GM12878 (cell line): ENCODE data around the gene IQCC. TPM values are rescaled to one million over a fixed set of nuclear protein-coding genes. Genes with fewer than 3 reads are reported as not detected.
"Not testable (repeated sequence)": the region's sequence is repeated elsewhere in the genome, so short reads cannot be mapped to it uniquely, and the experiment has no call there.

Source experiments
- ATAC-seq: fragments of 200-7000 bp; cut with Tn5 transposase; 3 replicates; pipeline ENCODE4 v1.9.1; 2020; ENCODE audit warnings: mild to moderate bottlenecking, moderate library complexity
- BruUV-seq: library from RNA; stranded (reverse); fragments of 400-500 nt; replicated peaks from 2 replicates; lab custom pipeline; 2021; lab: Mats Ljungman, UMichigan
- CTCF ChIA-PET: fragments of 300-600 bp; sonication (Branson Sonifier 250); formaldehyde crosslinking; extraction: SDS; loops from one replicate; lab custom pipeline; 2021; ENCODE audit warnings: inconsistent platforms; lab: Yijun Ruan, JAX
- POLR2A ChIA-PET: fragments of 350-600 bp; formaldehyde crosslinking; extraction: SDS; loops from one replicate; lab custom pipeline; 2021; ENCODE audit warnings: inconsistent platforms; lab: Charles Lee
- RAD21 ChIA-PET: fragments of 300-600 bp; sonication (Branson Sonifier 250); formaldehyde crosslinking; loops from one replicate; lab custom pipeline; 2023; ENCODE audit warnings: antibody characterized with exemption; ENCODE audit not compliant: unreplicated experiment; lab: Charles Lee
- SMC1A ChIA-PET: fragments of 300-600 bp; sonication (Branson Sonifier 250); formaldehyde crosslinking; loops from one replicate; lab custom pipeline; 2023; ENCODE audit not compliant: unreplicated experiment, uncharacterized antibody; lab: Charles Lee
- DNase-seq: peaks from one replicate; pipeline ENCODE4 v3.0.0-alpha.2; 2011; ENCODE audit warnings: low read depth, low spot score
- FAIRE-seq: peaks from 3 replicates; lab custom pipeline; 2011; peaks lifted over from hg19 to GRCh38; lab: Jason Lieb, UNC
- H2AFZ ChIP-seq: 2 replicates; pipeline ENCODE4 v1.6.0; 2011; ENCODE audit warnings: low read depth, low read length, control low read depth; ENCODE audit not compliant: control insufficient read depth
- H3K27ac ChIP-seq: 2 replicates; pipeline ENCODE4 v1.5.1; 2011; ENCODE audit warnings: control low read depth; ENCODE audit not compliant: control insufficient read depth, insufficient read depth
- H3K27me3 ChIP-seq, 2 experiments: replicated peaks in 1 of 2; 2 replicates each; pipeline versions ENCODE4 v1.6.0 to v1.6.1; 2011; ENCODE audit warnings: low read length in 1 of 2; ENCODE audit not compliant: control insufficient read depth in 2 of 2, insufficient read depth in 2 of 2
- H3K36me3 ChIP-seq, 2 experiments: 2 replicates each; pipeline ENCODE4 v1.5.1; 2011; ENCODE audit warnings: low read length in 1 of 2; ENCODE audit not compliant: control insufficient read depth in 2 of 2, insufficient read depth in 2 of 2
- H3K4me1 ChIP-seq: 2 replicates; pipeline ENCODE4 v1.6.1; 2011; ENCODE audit warnings: mild to moderate bottlenecking, low read length, moderate library complexity, mixed read lengths; ENCODE audit not compliant: control insufficient read depth, insufficient read depth
- H3K4me2 ChIP-seq: 2 replicates; pipeline ENCODE4 v1.6.0; 2011; ENCODE audit warnings: control low read depth; ENCODE audit not compliant: control insufficient read depth, insufficient read depth
- H3K4me3 ChIP-seq: fragments of 200-600 bp; sonication (generic); 2 replicates; pipeline ENCODE4 v1.5.1; 2016
- H3K79me2 ChIP-seq: 2 replicates; pipeline ENCODE4 v1.6.0; 2011; ENCODE audit warnings: low read length; ENCODE audit not compliant: control insufficient read depth, insufficient read depth
- H3K9ac ChIP-seq: 2 replicates; pipeline ENCODE4 v1.8.0; 2011; ENCODE audit warnings: low read length, control low read depth, mixed read lengths; ENCODE audit not compliant: control insufficient read depth, insufficient read depth
- H3K9me3 ChIP-seq: replicated peaks from 3 replicates; pipeline ENCODE4 v1.5.1; 2011; ENCODE audit warnings: mild to moderate bottlenecking, low read length; ENCODE audit not compliant: control insufficient read depth, insufficient read depth
- H4K20me1 ChIP-seq: 2 replicates; pipeline ENCODE4 v1.6.0; 2011; ENCODE audit not compliant: control insufficient read depth, insufficient read depth
- ATF7 ChIP-seq: fragments of 450-650 bp; IDR thresholded peaks from 2 replicates; pipeline ENCODE4 v1.6.1; 2016; ENCODE audit warnings: low read depth, mild to moderate bottlenecking
- BCL11A ChIP-seq: IDR thresholded peaks from 2 replicates; pipeline ENCODE4 v1.6.1; 2011; ENCODE audit warnings: low read depth, low read length
- CBX5 ChIP-seq: sonication (generic); IDR thresholded peaks from 2 replicates; pipeline ENCODE4 v1.6.1; 2016; ENCODE audit warnings: low read depth, moderate library complexity, mild to moderate bottlenecking, inconsistent platforms
- FOS ChIP-seq: IDR thresholded peaks from 3 replicates; pipeline ENCODE4 v1.6.1; 2011; ENCODE audit warnings: borderline replicate concordance; ENCODE audit not compliant: insufficient read length; ENCODE audit errors: extremely low read depth
- FOXM1 ChIP-seq: IDR thresholded peaks from 2 replicates; pipeline ENCODE4 v1.6.1; 2012; ENCODE audit warnings: low read depth, mild to moderate bottlenecking, inconsistent platforms, low read length, moderate library complexity
- KAT2A ChIP-seq: conservative IDR thresholded peaks from 2 replicates; pipeline ENCODE4 v1.6.1; 2011; ENCODE audit warnings: low read depth, low read length; ENCODE audit not compliant: control insufficient read depth
- MEF2B ChIP-seq: fragments of 450-650 bp; IDR thresholded peaks from 2 replicates; pipeline ENCODE4 v1.6.1; 2018; ENCODE audit warnings: mild to moderate bottlenecking, moderate library complexity; ENCODE audit not compliant: partially characterized antibody, poor library complexity, severe bottlenecking
- NFIC ChIP-seq: IDR thresholded peaks from 2 replicates; pipeline ENCODE4 v1.6.1; 2012; ENCODE audit warnings: low read depth, mild to moderate bottlenecking, inconsistent platforms, low read length, moderate library complexity
- PML ChIP-seq: IDR thresholded peaks from 2 replicates; pipeline ENCODE4 v1.6.1; 2012; ENCODE audit warnings: low read length, inconsistent platforms
- POLR2A ChIP-seq: IDR thresholded peaks from 2 replicates; pipeline ENCODE4 v1.6.1; 2011; ENCODE audit warnings: low read depth, mild to moderate bottlenecking, low read length
- RBBP5 ChIP-seq: fragments of 200-600 bp; sonication (generic); conservative IDR thresholded peaks from 2 replicates; pipeline ENCODE4 v1.6.1; 2016
- SIX5 ChIP-seq: IDR thresholded peaks from 2 replicates; pipeline ENCODE4 v1.6.1; 2011; ENCODE audit warnings: mild to moderate bottlenecking, low read depth, low read length, moderate library complexity; ENCODE audit not compliant: severe bottlenecking
- SRF ChIP-seq, 2 experiments: IDR thresholded peaks; 2 replicates each; pipeline ENCODE4 v1.6.1; 2011; ENCODE audit warnings: low read depth in 2 of 2, low read length in 2 of 2, mild to moderate bottlenecking in 1 of 2, moderate library complexity in 1 of 2
- WRNIP1 ChIP-seq: IDR thresholded peaks from 2 replicates; pipeline ENCODE4 v1.6.1; 2011; ENCODE audit warnings: low read depth, low read length, improper control_type of control experiment, borderline replicate concordance
- ZBED1 ChIP-seq: IDR thresholded peaks from 2 replicates; pipeline ENCODE4 v1.6.1; 2016; ENCODE audit warnings: borderline replicate concordance
- WGBS: methylation state at CpG from one replicate; pipeline ENCODE4 v1.1.6; 2016; ENCODE audit warnings: low lambda C conversion rate; ENCODE audit not compliant: insufficient replicate concordance, insufficient coverage; ENCODE audit errors: missing lambda C conversion rate; 5-methylcytosine and 5-hydroxymethylcytosine counted together
- in situ Hi-C: fragments of 300-500 bp; cut with MboI; formaldehyde crosslinking; loops from 9 replicates; pipeline ENCODE4 v1.14.3; 2018; ENCODE audit warnings: mixed read lengths
- intact Hi-C: fragments of 100-400 bp; cut with micrococcal nuclease; formaldehyde crosslinking; loops from one replicate; pipeline ENCODE4 v1.14.2; 2022; ENCODE audit not compliant: unreplicated experiment
- polyA plus RNA-seq, 11 experiments: library from polyadenylated mRNA; depleted of rRNA in 4 of 11; unstranded in 6 of 11; stranded (reverse) in 5 of 11; fragments of >200 nt; fragmentation: Nextera tagmentation in 4 of 11; fragmentation: Illumina TruSeq in 1 of 11; extraction: Ambion mirVana in 4 of 11; extraction: Trizol in 1 of 11; gene quantifications; 1 replicate in 1 of 11; 2 replicates in 10 of 11; pipeline versions ENCODE4 v1.2.1 to v1.2.3, GENCODE V29; 2011 to 2016; ENCODE audit warnings: inconsistent platforms in 2 of 11, missing spikeins in 2 of 11, low read depth in 1 of 11
- total RNA-seq, 4 experiments: library from RNA; depleted of rRNA in 3 of 4; stranded (reverse); fragments of >200 nt in 3 of 4; fragmentation: Illumina TruSeq in 1 of 4; extraction: Trizol in 1 of 4; gene quantifications; 2 replicates each; pipeline versions ENCODE4 v1.2.1 to v1.2.3, GENCODE V29; 2013 to 2021
- TF ChIP-seq, protein P1 (sequence below): fragments of 450-650 bp; IDR thresholded peaks from 2 replicates; pipeline ENCODE4 v1.6.1; 2017; ENCODE audit warnings: mild to moderate bottlenecking, low read depth, inconsistent platforms; ENCODE audit not compliant: poor library complexity, severe bottlenecking

The IQCC gene
- total and polyA plus RNA-seq, 10 of the 15 experiments (the other 5 are each of a cell fraction or from before 2014, with no cell fraction given): 2.1 to 6.8 (median 4.9) TPM

DNA sequence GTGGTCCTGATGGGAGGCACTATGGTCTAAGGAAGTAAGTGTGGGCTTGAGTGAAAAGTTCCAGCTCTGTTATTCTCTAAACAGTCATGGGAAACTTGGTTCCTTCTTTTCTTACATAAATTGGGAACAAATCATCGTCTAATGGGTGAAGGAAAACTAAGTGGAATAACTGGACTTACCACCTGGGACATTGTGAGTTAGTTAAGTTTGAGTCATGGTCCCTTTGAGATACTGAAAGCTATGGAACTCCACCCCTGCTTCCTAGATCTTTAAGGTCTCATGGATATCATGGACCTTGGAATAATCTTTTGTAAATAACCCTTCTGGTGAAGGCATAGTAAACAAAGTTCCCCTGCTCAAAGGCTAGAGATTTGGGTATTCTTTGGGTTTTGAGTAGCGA, 42.1 kb upstream of the IQCC start:
- Histone ChIP-seq H3K27me3 (no peaks in the 10 kb centered on the region), H4K20me1 (no peaks in the 10 kb centered on the region), H3K4me1 (peaks cover 7% of the 10 kb centered on the region), H3K4me3 (no peak overlapping the region), H3K27ac (no peak overlapping the region), H3K9me3 (no peaks in the 10 kb centered on the region), H2AFZ (no peak overlapping the region), H3K36me3 (peaks cover 12 to 45% of the 10 kb centered on the region in 2 experiments), H3K79me2 (no peaks in the 10 kb centered on the region), H3K9ac (no peak overlapping the region), H3K4me2 (no peak overlapping the region)
- ATAC-seq (no peak), FAIRE-seq (no peak), DNase-seq (no peak)
- RAD21 ChIA-PET: no interaction called here
- SMC1A ChIA-PET: interaction anchor here (1.4 kb wide), 1 partner anchor 9 kb away, joined by 3 read pairs; no protein-coding TSS in a partner anchor
- 64% methylated on average over 2 of the region's 2 CpGs for WGBS
- BruUV-seq: no TSS peak
- intact Hi-C loops (no loop called here), in situ Hi-C loops (no loop called here)
- CTCF ChIA-PET: no interaction called here
- POLR2A ChIA-PET: no interaction called here
- TF ChIP-seq, protein P1, sequence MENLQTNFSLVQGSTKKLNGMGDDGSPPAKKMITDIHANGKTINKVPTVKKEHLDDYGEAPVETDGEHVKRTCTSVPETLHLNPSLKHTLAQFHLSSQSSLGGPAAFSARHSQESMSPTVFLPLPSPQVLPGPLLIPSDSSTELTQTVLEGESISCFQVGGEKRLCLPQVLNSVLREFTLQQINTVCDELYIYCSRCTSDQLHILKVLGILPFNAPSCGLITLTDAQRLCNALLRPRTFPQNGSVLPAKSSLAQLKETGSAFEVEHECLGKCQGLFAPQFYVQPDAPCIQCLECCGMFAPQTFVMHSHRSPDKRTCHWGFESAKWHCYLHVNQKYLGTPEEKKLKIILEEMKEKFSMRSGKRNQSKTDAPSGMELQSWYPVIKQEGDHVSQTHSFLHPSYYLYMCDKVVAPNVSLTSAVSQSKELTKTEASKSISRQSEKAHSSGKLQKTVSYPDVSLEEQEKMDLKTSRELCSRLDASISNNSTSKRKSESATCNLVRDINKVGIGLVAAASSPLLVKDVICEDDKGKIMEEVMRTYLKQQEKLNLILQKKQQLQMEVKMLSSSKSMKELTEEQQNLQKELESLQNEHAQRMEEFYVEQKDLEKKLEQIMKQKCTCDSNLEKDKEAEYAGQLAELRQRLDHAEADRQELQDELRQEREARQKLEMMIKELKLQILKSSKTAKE: no peak
- TF ChIP-seq WRNIP1 (no peak), RBBP5 (no peak), CBX5 (no peak), ZBED1 (no peak), NFIC (no peak), KAT2A (no peak), POLR2A (no peak), FOS (no peak), FOXM1 (no peak), ATF7 (no peak), SIX5 (no peak), SRF (IDR thresholded peaks at IDR 0.05; ENCODE audit: low read depth in 2 of 2, low read length in 2 of 2) (no peak), PML (no peak), BCL11A (no peak), MEF2B (no peak)

DNA sequence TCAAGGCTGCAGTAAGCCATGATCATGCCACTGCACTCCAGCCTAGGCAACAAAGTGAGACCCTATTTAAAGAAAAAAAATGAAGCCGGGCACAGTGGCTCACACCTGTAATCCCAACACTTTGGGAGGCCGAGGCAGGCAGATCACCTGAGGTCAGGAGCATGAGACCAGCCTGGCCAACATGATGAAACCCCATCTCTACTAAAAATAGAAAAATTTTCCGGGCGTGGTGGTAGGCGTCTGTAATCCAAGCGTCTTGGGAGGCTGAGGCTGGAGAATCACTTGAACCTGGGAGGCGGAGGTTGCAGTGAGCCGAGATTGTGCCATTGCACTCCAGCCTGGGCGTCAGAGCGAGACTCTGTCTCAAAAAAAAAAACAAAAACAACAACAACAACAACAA, 39.8 kb upstream of the IQCC start:
- 95% methylated on average over 10 of the region's 10 CpGs for WGBS
- POLR2A ChIA-PET: interaction anchor here (0.7 kb wide), 1 partner anchor 204 kb away, joined by 3 read pairs; no protein-coding TSS in a partner anchor
- FAIRE-seq, intact Hi-C loops, H3K4me3 ChIP-seq, RAD21 ChIA-PET, H3K9me3 ChIP-seq, H3K4me2 ChIP-seq, H3K27me3 ChIP-seq, H3K9ac ChIP-seq, H4K20me1 ChIP-seq, BruUV-seq, CTCF ChIA-PET, ATAC-seq, H2AFZ ChIP-seq, SMC1A ChIA-PET, DNase-seq, H3K79me2 ChIP-seq, H3K27ac ChIP-seq, in situ Hi-C loops, H3K4me1 ChIP-seq: not testable (repeated sequence)
- H3K36me3 ChIP-seq: peaks cover 14 to 35% of the 10 kb centered on the region in 2 experiments
